SK-N-SH (cell line): Measurements from ENCODE around the gene EEIG1. TPM values are rescaled to one million over a fixed set of nuclear protein-coding genes. Genes with fewer than 3 reads are reported as not detected.

Experiments used
- CTCF ChIA-PET: fragments of 300-600, 350-600 bp; formaldehyde crosslinking; extraction: SDS; loops from one replicate; lab custom pipeline; 2021; lab: Yijun Ruan, JAX
- POLR2A ChIA-PET: fragments of 350-600 bp; sonication (Branson Sonifier 250); formaldehyde crosslinking; extraction: SDS; loops from one replicate; lab custom pipeline; 2020; ENCODE audit warnings: antibody characterized with exemption, inconsistent platforms; lab: Yijun Ruan, JAX
- DNase-seq: peaks from one replicate; pipeline ENCODE4 v3.0.0; 2012
- H2AFZ ChIP-seq: fragments of 200-600 bp; sonication (generic); 2 replicates; pipeline ENCODE4 v1.8.1; 2016; ENCODE audit warnings: antibody characterized with exemption, mild to moderate bottlenecking, low read depth
- H3F3A ChIP-seq: fragments of 200-600 bp; sonication (generic); replicated peaks from 2 replicates; pipeline ENCODE3; 2016; ENCODE audit warnings: antibody characterized with exemption, mild to moderate bottlenecking; ENCODE audit not compliant: insufficient read depth
- H3K27ac ChIP-seq, 2 experiments: fragments of 200-500 bp in 1 of 2; fragments of 200-600 bp in 1 of 2; sonication (Bioruptor generic) in 1 of 2; sonication (generic), shearing (Covaris generic) in 1 of 2; 2 replicates each; pipeline versions ENCODE4 v1.5.1 to v1.6.1; 2014 to 2016; ENCODE audit warnings: low read depth in 2 of 2, inconsistent platforms in 1 of 2, low read length in 1 of 2, mild to moderate bottlenecking in 1 of 2, mixed read lengths in 1 of 2
- H3K27me3 ChIP-seq: fragments of 200-600 bp; sonication (generic), shearing (Covaris generic); 2 replicates; pipeline ENCODE4 v1.6.1; 2016; ENCODE audit warnings: mixed run types; ENCODE audit not compliant: insufficient read depth
- H3K36me3 ChIP-seq, 2 experiments: fragments of 200-500 bp in 1 of 2; fragments of 200-600 bp in 1 of 2; sonication (Bioruptor generic) in 1 of 2; sonication (generic) in 1 of 2; replicated peaks in 1 of 2; 2 replicates each; pipeline versions ENCODE3 to v1.5.1; 2014 to 2016; ENCODE audit warnings: low read length in 1 of 2, mild to moderate bottlenecking in 1 of 2; ENCODE audit not compliant: insufficient read depth in 2 of 2, control insufficient read depth in 1 of 2
- H3K4me1 ChIP-seq, 2 experiments: fragments of 200-500 bp in 1 of 2; fragments of 200-600 bp in 1 of 2; sonication (Bioruptor generic) in 1 of 2; sonication (generic), shearing (Covaris generic) in 1 of 2; 2 replicates each; pipeline versions ENCODE4 v1.5.1 to v1.6.1; 2014 to 2016; ENCODE audit warnings: low read depth in 1 of 2, low read length in 1 of 2, mixed run types in 1 of 2; ENCODE audit not compliant: insufficient read depth in 2 of 2, control insufficient read depth in 1 of 2
- H3K4me2 ChIP-seq: fragments of 200-600 bp; sonication (generic), shearing (Covaris generic); 2 replicates; pipeline ENCODE4 v1.6.1; 2017; ENCODE audit warnings: mixed run types
- H3K4me3 ChIP-seq, 2 experiments: fragments of 200-500 bp in 1 of 2; fragments of 200-600 bp in 1 of 2; sonication (Bioruptor generic) in 1 of 2; sonication (generic), shearing (Covaris generic) in 1 of 2; 2 replicates each; pipeline versions ENCODE4 v1.5.1 to v1.8.1; 2014 to 2016; ENCODE audit warnings: low read depth in 2 of 2, inconsistent platforms in 1 of 2, low read length in 1 of 2, mild to moderate bottlenecking in 1 of 2, mixed read lengths in 1 of 2, moderate library complexity in 1 of 2
- H3K79me2 ChIP-seq: fragments of 200-600 bp; sonication (generic); 2 replicates; pipeline ENCODE4 v1.8.1; 2017; ENCODE audit warnings: mild to moderate bottlenecking; ENCODE audit not compliant: insufficient read depth
- H3K9ac ChIP-seq: fragments of 200-600 bp; sonication (generic); 2 replicates; pipeline ENCODE4 v1.6.1; 2017; ENCODE audit warnings: mixed run types
- H3K9me2 ChIP-seq: fragments of 200-600 bp; sonication (generic); 2 replicates; pipeline ENCODE4 v1.6.1; 2017; ENCODE audit warnings: mixed run types
- H3K9me3 ChIP-seq: fragments of 200-600 bp; sonication (generic); 2 replicates; pipeline ENCODE4 v1.6.1; 2017; ENCODE audit warnings: mixed run types, mild to moderate bottlenecking, moderate library complexity
- H4K20me1 ChIP-seq: fragments of 200-600 bp; sonication (generic); 2 replicates; pipeline ENCODE4 v1.6.1; 2017; ENCODE audit warnings: mild to moderate bottlenecking, mixed run types; ENCODE audit not compliant: insufficient read depth
- CTCF ChIP-seq: fragments of 200-600 bp; sonication (generic); IDR thresholded peaks from 2 replicates; pipeline ENCODE4 v1.6.1; 2017; ENCODE audit warnings: antibody characterized with exemption, mild to moderate bottlenecking, moderate library complexity
- FOSL2 ChIP-seq: IDR thresholded peaks from 2 replicates; pipeline ENCODE4 v1.4.0; 2012; ENCODE audit warnings: low read depth, mild to moderate bottlenecking, moderate library complexity, borderline replicate concordance
- FOXJ3 ChIP-seq: sonication (generic); formaldehyde crosslinking; IDR thresholded peaks from 2 replicates; pipeline ENCODE4 v1.5.1; 2020; ENCODE audit warnings: mild to moderate bottlenecking, missing genetic modification reagents
- GABPA ChIP-seq: IDR thresholded peaks from 2 replicates; pipeline ENCODE4 v1.4.0; 2012; ENCODE audit warnings: low read depth, mild to moderate bottlenecking
- GATA2 ChIP-seq: sonication (generic); formaldehyde crosslinking; IDR thresholded peaks from 2 replicates; pipeline ENCODE4 v1.5.0; 2020; ENCODE audit warnings: mild to moderate bottlenecking, missing genetic modification reagents
- JUND ChIP-seq: IDR thresholded peaks from 2 replicates; pipeline ENCODE4 v1.4.0; 2012
- NFIC ChIP-seq: IDR thresholded peaks from 2 replicates; pipeline ENCODE4 v1.4.0; 2012; ENCODE audit warnings: borderline replicate concordance
- PBX3 ChIP-seq: IDR thresholded peaks from 2 replicates; pipeline ENCODE4; 2012
- POLR2AphosphoS5 ChIP-seq: IDR thresholded peaks from 2 replicates; pipeline ENCODE4 v1.6.1; 2012; ENCODE audit warnings: low read depth, low read length
- RAD21 ChIP-seq: IDR thresholded peaks from 2 replicates; pipeline ENCODE4 v1.6.1; 2012; ENCODE audit warnings: mild to moderate bottlenecking, low read length
- RFX5 ChIP-seq: IDR thresholded peaks from 2 replicates; pipeline ENCODE4 v1.6.1; 2012; ENCODE audit warnings: mild to moderate bottlenecking, improper control_type of control experiment, low read length
- RXRA ChIP-seq: IDR thresholded peaks from 2 replicates; pipeline ENCODE4 v1.4.0; 2012; ENCODE audit warnings: low read depth, mild to moderate bottlenecking, borderline replicate concordance
- SMC3 ChIP-seq: IDR thresholded peaks from 2 replicates; pipeline ENCODE4 v1.6.1; 2012; ENCODE audit warnings: low read depth, low read length, improper control_type of control experiment
- TCF12 ChIP-seq: IDR thresholded peaks from 2 replicates; pipeline ENCODE4 v1.4.0; 2012
- USF2 ChIP-seq: fragments of 150-350 bp; IDR thresholded peaks from 2 replicates; pipeline ENCODE4 v1.6.1; 2017; ENCODE audit warnings: antibody characterized with exemption, low read length, low read depth, borderline replicate concordance
- WGBS: methylation state at CpG from one replicate; pipeline ENCODE4 v1.1.6; 2017; ENCODE audit warnings: low lambda C conversion rate; 5-methylcytosine and 5-hydroxymethylcytosine counted together
- polyA plus RNA-seq, 3 experiments: library from polyadenylated mRNA; depleted of rRNA; stranded (reverse); fragments of >200 nt; gene quantifications; 2 replicates each; pipeline ENCODE4 v1.2.3, GENCODE V29; 2012
- TF ChIP-seq, protein P1 (sequence below): IDR thresholded peaks from 2 replicates; pipeline ENCODE4 v1.4.0; 2012; ENCODE audit warnings: low read depth, borderline replicate concordance

The EEIG1 gene
- polyA plus RNA-seq, 1 of the 3 experiments (the other 2 are of a cell fraction), result 26.2 TPM

DNA sequence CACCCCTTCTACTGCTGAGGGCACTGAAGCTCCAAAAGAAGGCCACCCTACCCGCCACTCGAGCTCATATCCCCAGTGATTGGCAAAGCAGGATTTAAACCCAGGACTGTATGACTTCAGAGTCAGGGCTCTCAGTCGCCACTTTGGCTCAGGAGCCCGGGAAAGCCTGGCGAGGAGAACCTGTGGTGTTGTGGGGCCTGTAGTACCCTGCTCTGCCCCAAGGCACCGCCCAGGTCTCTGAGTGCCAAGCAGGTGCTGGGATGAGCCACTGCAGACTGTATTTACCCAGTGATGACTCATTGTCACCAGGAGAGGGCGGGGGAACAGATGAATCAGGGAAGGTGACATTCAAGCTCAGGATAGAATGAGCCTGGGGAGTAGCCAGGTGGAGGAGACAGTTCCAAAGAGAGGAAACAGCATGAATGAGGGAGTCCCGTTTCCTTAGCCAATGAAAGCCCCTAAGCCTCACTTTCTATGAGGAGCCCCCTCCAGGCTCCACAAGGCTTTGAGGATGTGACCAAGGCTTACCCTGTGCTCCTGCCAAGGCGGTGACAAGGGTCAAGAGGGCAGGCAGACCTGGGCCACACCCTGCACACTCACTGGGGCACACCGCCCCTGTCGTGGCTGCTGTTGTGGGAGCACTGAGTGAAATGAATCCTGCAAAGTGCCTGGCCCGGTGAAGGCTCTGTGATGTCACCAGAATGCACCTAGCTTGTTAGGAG, 25.3 kb downstream of the EEIG1 start:
- ChIA-PET CTCF (interaction anchor here (0.6 to 9.9 kb wide), 27 partner anchors 8 to 170 kb away, joined by 3 to 125 read pairs (median 4); partner anchors contain the start of genes CDK9 and EEIG1), POLR2A (interaction anchor here (0.8 to 1.2 kb wide), 2 partner anchors 12 to 26 kb away, joined by 3 to 4 read pairs; partner anchors contain the start of gene EEIG1)
- whole genome bisulfite sequencing, result 59% methylated on average over 12 of the region's 12 CpGs
- no peak overlapping the region for H2AFZ ChIP-seq
- H3K9ac ChIP-seq, result no peak overlapping the region
- H3K9me2 ChIP-seq, result no peaks in the 10 kb centered on the region
- no peak overlapping the region for H3K4me3 ChIP-seq
- no peaks in the 10 kb centered on the region for H3K36me3 ChIP-seq
- peaks cover 0 to 46% of the 10 kb centered on the region in 2 experiments; a peak in 2 of 4 replicates for H3K4me1 ChIP-seq
- peaks cover 73% of the 10 kb centered on the region for H3K79me2 ChIP-seq
- H3K4me2 ChIP-seq, result no peak overlapping the region
- peak; percentile 79 for DNase-seq
- peaks cover 5% of the 10 kb centered on the region for H3F3A ChIP-seq
- H3K9me3 ChIP-seq, result no peaks in the 10 kb centered on the region
- no peaks in the 10 kb centered on the region for H3K27me3 ChIP-seq
- peaks cover 51% of the 10 kb centered on the region for H4K20me1 ChIP-seq
- H3K27ac ChIP-seq, result peak overlapping the region in 1 of 2 experiments; percentile 54; a peak in 1 of 4 replicates
- TF ChIP-seq FOXJ3 (CRISPR knock-in tag) (no peak), TCF12 (peak; percentile 64; the same call in 1 of the 2 replicates), RAD21 (peak; percentile 59), SMC3 (peak; percentile 55), JUND (no peak; the same call in 1 of the 2 replicates), POLR2AphosphoS5 (no peak)

- no peaks in the 10 kb centered on the region for H3K9me3 ChIP-seq
- H2AFZ ChIP-seq, result no peak overlapping the region
- POLR2A ChIA-PET, result interaction anchor here (0.8 kb wide), 1 partner anchor 26 kb away, joined by 4 read pairs; the partner anchor contains the start of gene EEIG1
- CTCF ChIA-PET, result interaction anchor here (0.6 to 9.9 kb wide), 21 partner anchors 8 to 163 kb away, joined by 3 to 125 read pairs (median 4); partner anchors contain the start of gene EEIG1
- TF ChIP-seq PBX3 (no peak), RXRA (no peak), USF2 (no peak), SMC3 (no peak), GABPA (no peak), CTCF (no peak), FOSL2 (no peak), RFX5 (no peak), GATA2 (CRISPR knock-in tag) (no peak), NFIC (no peak)
- TF ChIP-seq, protein P1, sequence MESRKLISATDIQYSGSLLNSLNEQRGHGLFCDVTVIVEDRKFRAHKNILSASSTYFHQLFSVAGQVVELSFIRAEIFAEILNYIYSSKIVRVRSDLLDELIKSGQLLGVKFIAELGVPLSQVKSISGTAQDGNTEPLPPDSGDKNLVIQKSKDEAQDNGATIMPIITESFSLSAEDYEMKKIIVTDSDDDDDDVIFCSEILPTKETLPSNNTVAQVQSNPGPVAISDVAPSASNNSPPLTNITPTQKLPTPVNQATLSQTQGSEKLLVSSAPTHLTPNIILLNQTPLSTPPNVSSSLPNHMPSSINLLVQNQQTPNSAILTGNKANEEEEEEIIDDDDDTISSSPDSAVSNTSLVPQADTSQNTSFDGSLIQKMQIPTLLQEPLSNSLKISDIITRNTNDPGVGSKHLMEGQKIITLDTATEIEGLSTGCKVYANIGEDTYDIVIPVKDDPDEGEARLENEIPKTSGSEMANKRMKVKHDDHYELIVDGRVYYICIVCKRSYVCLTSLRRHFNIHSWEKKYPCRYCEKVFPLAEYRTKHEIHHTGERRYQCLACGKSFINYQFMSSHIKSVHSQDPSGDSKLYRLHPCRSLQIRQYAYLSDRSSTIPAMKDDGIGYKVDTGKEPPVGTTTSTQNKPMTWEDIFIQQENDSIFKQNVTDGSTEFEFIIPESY, result no peak
- TF ChIP-seq, all 33 proteins: peak for 0
- WGBS, result 77% methylated on average over 9 of the region's 13 CpGs
- DNase-seq, result peak; percentile 56
- no peaks in the 10 kb centered on the region for H3K9me2 ChIP-seq
- peaks cover 5% of the 10 kb centered on the region for H3F3A ChIP-seq
- H3K4me2 ChIP-seq, result no peak overlapping the region
- H3K4me1 ChIP-seq, result peaks cover 0 to 46% of the 10 kb centered on the region in 2 experiments; a peak in 2 of 4 replicates
- peak overlapping the region in 1 of 2 experiments; percentile 54; a peak in 1 of 4 replicates for H3K27ac ChIP-seq
- no peak overlapping the region for H3K4me3 ChIP-seq
- H3K79me2 ChIP-seq, result peaks cover 71% of the 10 kb centered on the region
- H3K9ac ChIP-seq, result no peak overlapping the region
- H4K20me1 ChIP-seq, result peaks cover 51% of the 10 kb centered on the region
- H3K36me3 ChIP-seq, result peaks cover 0 to 3% of the 10 kb centered on the region in 2 experiments
- no peaks in the 10 kb centered on the region for H3K27me3 ChIP-seq
Measured at GRCh38 chr9:127954831-127955293, 25.9 kb downstream of the EEIG1 start.
